GM12891 (cell line): ENCODE results near the gene HAGH.

Experiments used
- DNase-seq: peaks from one replicate; pipeline ENCODE4 v3.0.0; 2011; ENCODE audit warnings: low spot score; ENCODE audit not compliant: insufficient read length
- FAIRE-seq: peaks from 2 replicates; lab custom pipeline; 2011; peaks lifted over from hg19 to GRCh38; lab: Jason Lieb, UNC
- PAX5 ChIP-seq: IDR thresholded peaks from 2 replicates; pipeline ENCODE4 v1.6.1; 2011; ENCODE audit warnings: low read length, moderate library complexity, mild to moderate bottlenecking; ENCODE audit not compliant: insufficient read depth, severe bottlenecking
- POLR2A ChIP-seq: IDR thresholded peaks from 2 replicates; pipeline ENCODE4 v1.6.1; 2011; ENCODE audit warnings: low read depth, low read length, control low read depth
- POLR2AphosphoS5 ChIP-seq: IDR thresholded peaks from 2 replicates; pipeline ENCODE4 v1.6.1; 2011; ENCODE audit warnings: low read depth, low read length, control low read depth
- POU2F2 ChIP-seq: IDR thresholded peaks from 2 replicates; pipeline ENCODE4 v1.6.1; 2011; ENCODE audit warnings: low read depth, mild to moderate bottlenecking, control low read depth, low read length, moderate library complexity
- SPI1 ChIP-seq: IDR thresholded peaks from 2 replicates; pipeline ENCODE4 v1.6.1; 2011; ENCODE audit warnings: low read depth, low read length, control low read depth
- TAF1 ChIP-seq: IDR thresholded peaks from 2 replicates; pipeline ENCODE4 v1.6.1; 2011; ENCODE audit warnings: low read depth, low read length, control low read depth

The HAGH gene

DNA sequence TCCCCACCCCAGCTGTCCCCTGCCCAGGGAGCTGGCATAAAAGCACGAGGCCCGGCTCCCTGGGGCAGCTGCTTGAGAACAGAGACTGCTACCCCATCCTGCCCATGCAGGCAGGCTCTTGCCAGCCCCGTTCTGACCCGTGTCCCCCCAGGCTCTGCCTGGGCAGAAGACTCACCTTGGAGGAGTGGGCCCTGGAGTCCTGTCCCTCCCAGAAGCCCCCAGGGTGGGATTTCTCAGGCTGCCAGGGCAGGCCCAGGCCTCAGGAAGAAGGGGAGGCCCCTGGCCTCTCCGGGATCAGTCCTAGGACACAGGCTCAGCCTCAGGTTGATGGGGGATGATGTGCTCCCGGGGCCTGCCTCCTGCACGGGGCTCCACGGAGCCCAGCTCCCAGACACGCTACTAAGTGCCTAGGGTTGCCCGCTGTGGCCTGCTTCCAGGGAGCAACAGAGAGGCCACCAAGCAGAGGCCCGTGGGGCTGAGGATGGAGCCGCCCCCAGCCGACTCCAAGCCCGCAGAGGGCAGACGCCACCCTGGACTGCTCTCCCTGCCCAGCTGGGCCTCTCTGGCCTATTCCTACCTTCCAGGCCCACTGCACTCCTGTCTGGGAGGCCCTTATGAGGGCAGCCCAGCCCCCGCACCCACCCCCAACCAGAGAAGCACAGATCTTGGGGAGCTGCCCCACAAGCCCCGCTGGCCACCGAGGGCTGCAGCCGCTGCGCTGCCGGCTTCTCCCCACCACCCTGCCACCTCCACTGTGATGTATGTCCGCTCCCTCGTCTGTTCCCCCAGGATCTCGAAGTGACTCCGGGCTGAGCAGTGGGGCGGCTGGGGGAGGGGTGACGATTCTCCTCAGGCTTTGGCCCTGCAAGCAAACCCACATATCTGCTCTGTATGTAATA lies 57.0 kb downstream of the HAGH start:
- no peak for FAIRE-seq

DNA sequence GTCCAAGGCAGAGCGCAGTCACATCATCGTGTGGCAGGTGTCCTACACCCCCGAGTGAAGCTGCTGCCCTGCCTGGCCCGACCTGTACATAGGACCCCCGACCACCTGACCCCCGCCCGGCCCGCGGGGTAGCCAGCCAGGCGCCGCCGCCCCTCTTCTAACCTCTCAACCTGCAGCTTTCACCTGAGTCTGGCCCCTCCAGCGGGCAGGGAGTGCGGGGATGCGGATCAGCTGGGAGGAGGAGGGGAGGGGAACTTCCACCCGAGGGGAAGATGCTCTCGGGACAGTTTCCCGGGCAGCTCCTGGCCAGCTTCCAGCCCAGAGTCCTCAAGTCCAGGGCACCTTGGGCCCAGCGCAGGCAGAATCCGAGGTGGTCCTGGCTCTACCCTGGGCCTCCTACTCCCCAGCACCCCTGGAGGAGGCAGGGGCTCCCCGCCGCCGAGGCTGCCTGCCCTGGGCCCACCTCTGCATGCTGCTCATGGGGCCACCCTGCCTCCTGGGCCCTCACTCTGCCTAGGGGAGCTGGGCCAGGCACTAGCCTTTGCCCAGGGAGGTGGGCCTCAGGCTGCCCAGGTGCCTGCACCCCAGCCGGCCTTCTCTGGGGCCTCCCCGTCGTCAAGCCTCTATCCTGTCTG lies 57.7 kb downstream of the HAGH start:
- no peak for TF ChIP-seq POU2F2
- TF ChIP-seq POLR2AphosphoS5 = peak; percentile 13; the same call in 1 of the 2 replicates
- no peak for FAIRE-seq
- no peak for DNase-seq

More for the DNA sequence above, 57.0 kb downstream of the HAGH start:
- no peak for TF ChIP-seq SPI1
- no peak for TF ChIP-seq POU2F2
- TF ChIP-seq POLR2A = peak; percentile 66
- no peak for DNase-seq

DNA sequence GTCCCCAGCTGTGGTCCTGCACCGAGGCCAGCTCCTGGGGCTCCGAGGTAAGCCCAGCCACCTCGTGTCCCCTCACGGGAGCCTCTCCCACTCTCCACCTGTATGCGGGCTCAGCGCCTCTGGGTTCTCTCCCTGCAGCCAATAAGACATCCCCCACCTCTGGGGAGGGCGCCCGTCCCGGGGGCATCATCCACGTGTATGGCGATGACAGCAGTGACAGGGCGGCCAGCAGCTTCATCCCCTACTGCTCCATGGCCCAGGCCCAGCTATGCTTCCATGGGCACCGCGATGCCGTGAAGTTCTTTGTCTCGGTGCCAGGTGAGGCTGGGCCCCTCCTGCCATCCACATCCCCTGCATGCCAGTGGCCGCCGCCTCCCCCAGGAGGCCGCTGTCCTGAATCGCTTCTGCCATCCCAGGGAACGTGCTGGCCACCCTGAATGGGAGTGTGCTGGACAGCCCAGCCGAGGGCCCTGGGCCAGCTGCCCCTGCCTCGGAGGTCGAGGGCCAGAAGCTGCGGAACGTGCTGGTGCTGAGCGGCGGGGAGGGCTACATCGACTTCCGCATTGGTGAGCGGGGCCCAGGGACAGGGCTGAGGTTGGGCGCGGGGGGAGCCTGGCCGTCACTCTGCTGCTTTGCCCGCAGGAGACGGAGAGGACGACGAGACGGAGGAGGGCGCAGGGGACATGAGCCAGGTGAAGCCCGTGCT lies 58.4 kb downstream of the HAGH start:
- no peak for FAIRE-seq
- TF ChIP-seq POLR2A (peak; percentile 34; the same call in 1 of the 2 replicates), PAX5 (no peak), POLR2AphosphoS5 (no peak), SPI1 (no peak)
- DNase-seq = no peak

DNA sequence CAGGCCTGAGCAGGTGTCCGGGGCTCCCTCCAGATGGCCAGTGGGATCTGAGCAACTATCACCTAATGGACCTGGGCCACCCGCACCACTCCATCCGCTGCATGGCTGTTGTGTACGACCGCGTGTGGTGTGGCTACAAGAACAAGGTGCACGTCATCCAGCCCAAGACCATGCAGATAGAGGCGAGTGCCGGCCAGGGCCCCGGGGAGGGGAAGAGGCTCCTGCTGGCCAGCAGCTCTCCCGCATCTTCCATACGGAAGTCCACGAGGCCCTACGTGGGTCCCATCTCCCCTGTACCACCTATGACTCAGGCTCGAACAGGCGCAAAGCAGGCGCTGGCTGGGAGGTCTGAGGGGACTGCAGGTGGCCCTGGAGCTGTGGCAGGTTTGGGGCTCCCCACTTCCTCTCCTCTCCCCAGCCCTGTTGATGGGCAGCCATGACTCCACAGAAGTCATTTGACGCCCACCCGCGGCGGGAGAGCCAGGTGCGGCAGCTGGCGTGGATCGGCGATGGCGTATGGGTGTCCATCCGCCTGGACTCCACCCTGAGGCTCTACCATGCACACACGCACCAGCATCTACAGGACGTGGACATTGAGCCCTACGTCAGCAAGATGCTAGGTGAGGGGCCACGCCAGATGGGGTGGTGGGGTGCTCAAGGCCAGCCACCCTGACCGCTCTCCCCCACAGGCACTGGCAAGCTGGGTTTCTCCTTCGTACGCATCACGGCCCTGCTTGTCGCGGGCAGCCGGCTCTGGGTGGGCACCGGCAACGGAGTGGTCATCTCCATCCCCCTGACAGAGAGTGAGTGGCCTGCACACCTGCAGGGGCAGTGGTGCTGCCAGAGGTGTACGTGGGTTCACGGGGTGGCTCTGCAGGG lies 59.3 kb downstream of the HAGH start:
- DNase-seq = no peak
- TF ChIP-seq POU2F2 = no peak
- no peak for TF ChIP-seq TAF1
- no peak for TF ChIP-seq PAX5
- no peak for TF ChIP-seq POLR2A
- FAIRE-seq = no peak

DNA sequence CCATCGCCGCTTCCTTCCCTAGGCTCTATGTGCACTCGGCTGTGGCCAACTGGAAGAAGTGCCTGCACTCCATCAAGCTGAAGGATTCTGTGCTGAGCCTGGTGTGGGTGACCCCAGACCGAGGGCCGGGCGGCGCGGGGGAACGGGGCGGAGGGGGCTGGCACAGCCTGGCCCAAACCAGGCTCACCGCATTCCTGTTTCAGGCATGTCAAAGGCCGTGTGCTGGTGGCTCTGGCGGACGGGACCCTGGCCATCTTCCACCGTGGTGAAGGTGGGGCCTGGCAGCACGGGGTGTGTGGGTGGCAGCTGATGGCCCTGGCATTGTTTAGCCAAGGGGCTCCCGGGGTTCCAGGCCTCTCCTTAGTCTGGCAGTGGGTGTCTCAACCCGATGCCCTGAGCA lies 59.9 kb downstream of the HAGH start:
- FAIRE-seq = no peak
- TF ChIP-seq PAX5 (no peak), POLR2AphosphoS5 (no peak)

DNA sequence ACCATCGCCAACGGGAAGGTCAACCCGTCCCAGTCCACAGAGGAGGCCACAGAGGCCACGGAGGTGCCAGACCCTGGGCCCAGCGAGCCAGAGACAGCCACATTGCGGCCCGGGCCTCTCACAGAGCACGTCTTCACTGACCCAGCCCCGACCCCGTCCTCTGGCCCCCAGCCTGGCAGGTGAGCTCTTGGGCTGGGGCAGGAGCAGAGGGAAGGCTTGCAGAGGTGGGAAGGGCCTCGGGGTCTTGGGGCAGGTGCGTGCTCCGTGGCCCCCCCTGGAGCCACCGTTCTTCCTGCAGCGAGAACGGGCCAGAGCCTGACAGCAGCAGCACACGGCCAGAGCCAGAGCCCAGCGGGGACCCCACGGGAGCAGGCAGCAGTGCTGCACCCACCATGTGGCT lies 60.4 kb downstream of the HAGH start:
- TF ChIP-seq TAF1 = no peak
- no peak for TF ChIP-seq POLR2AphosphoS5
- TF ChIP-seq PAX5 = no peak
- no peak for TF ChIP-seq POLR2A
- no peak for TF ChIP-seq SPI1
- TF ChIP-seq POU2F2 = no peak
- FAIRE-seq = no peak
- no peak for DNase-seq

More for the DNA sequence above, 59.9 kb downstream of the HAGH start:
- DNase-seq = no peak

DNA sequence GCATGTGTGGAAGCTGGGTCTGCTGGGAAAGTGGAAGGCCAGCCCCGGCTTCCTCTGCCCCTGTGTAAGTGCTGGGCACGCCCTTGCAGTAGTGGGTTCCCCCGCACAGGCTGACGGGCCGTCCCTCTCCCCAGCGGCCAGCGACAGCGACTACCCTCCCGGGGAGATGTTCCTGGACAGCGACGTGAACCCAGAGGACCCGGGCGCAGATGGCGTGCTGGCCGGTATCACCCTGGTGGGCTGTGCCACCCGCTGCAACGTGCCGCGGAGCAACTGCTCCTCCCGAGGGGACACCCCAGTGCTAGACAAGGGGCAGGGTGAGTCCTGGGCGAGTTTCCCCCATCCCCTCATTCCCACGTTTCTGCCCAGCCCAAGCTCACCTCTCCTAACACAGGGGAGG lies 60.8 kb downstream of the HAGH start:
- TF ChIP-seq TAF1 (no peak), POLR2A (no peak), PAX5 (no peak), POLR2AphosphoS5 (no peak), POU2F2 (no peak), SPI1 (no peak)
- DNase-seq = no peak
- no peak for FAIRE-seq

DNA sequence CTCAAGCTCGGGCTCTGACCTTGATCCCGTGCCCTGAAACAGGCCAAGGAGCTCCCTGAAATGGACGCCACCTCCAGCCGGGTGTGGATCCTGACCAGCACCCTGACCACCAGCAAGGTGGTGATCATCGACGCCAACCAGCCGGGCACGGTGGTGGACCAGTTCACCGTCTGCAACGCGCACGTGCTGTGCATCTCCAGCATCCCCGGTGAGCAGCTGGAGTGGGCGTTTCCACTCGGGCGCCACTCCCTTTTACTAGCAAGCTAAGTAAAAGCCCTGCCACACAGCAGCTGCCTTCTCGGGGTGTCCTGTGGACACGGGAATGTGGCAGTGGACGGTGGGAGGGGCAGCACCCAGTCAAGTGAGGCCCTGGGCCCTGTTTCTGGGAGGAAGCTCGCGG lies 61.7 kb downstream of the HAGH start:
- FAIRE-seq = no peak
- no peak for DNase-seq
- TF ChIP-seq POLR2A = no peak
- no peak for TF ChIP-seq POU2F2
- no peak for TF ChIP-seq SPI1
- TF ChIP-seq PAX5 = no peak
- TF ChIP-seq TAF1 = no peak
- TF ChIP-seq POLR2AphosphoS5 = no peak

DNA sequence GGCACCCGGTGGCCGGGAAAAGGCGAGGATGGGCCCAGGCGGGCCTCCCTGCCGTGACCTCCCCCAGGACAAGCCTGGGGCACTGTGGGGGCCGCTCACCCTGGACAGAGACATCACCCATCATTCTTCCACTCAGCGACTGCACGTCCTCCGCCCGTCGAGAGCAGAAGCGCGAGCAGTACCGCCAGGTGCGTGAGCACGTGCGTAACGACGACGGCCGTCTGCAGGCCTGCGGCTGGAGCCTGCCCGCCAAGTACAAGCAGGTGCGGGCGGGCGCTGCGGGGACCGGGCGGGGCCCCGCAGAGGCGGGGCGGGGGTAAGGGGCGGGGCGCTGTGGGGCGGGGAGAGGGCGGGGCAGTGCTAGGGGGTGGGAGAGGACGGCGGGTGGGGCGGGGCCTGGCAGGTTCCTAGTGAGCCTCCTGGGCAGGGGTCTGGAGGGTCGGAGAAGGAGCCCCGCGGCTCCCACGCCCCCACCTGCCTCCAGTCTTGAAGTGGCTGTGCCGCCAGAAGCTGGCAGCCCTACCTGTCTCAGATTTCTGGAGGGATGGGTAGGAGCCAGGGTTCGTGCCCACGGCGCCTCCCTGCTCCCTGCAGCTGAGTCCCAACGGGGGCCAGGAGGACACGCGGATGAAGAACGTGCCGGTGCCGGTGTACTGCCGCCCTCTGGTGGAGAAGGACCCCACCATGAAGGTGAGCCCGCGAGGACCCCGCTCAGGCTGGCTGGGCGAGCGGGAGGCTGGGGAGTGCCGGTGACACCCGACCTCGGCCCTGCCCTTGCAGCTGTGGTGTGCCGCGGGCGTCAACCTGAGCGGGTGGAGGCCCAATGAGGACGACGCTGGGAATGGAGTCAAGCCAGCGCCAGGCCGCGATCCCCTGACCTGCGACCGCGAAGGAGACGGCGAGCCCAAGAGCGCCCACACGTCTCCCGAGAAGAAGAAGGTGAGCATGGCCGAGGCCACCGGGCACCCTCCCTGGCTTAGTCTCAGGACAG lies 62.8 kb downstream of the HAGH start:
- no peak for DNase-seq
- TF ChIP-seq TAF1 = no peak
- TF ChIP-seq SPI1 = no peak
- TF ChIP-seq POLR2A = no peak

More for the DNA sequence above, 62.8 kb downstream of the HAGH start:
- FAIRE-seq = no peak
